Keratinocyte (primary cell): ENCODE data around the gene PRKD1.

ENCODE experiments used
- CTCF ChIP-seq, 3 experiments: IDR thresholded peaks in 1 of 3; conservative IDR thresholded peaks in 1 of 3; optimal IDR thresholded peaks in 1 of 3; 2 replicates in 2 of 3; 3 replicates in 1 of 3; pipeline versions ENCODE3 to v1.5.1; 2011; ENCODE audit warnings: low read length in 3 of 3, mild to moderate bottlenecking in 3 of 3, moderate library complexity in 2 of 3, control low read depth in 1 of 3, inconsistent platforms in 1 of 3; ENCODE audit not compliant: insufficient read depth in 2 of 3; ENCODE audit errors: extremely low read depth in 1 of 3
- EZH2 ChIP-seq: IDR thresholded peaks from one replicate; pipeline ENCODE4 v1.6.1; 2012; ENCODE audit warnings: inconsistent platforms, mild to moderate bottlenecking, low read length, moderate library complexity

- no peak for TF ChIP-seq CTCF (optimal IDR thresholded peaks at IDR 0.05 in 1 of 3, IDR thresholded peaks at IDR 0.05 in 1 of 3, conservative IDR thresholded peaks at IDR 0.05 in 1 of 3; ENCODE audit: extremely low read depth in 1 of 3, insufficient read depth in 2 of 3, low read length in 3 of 3)
- TF ChIP-seq EZH2 = no peak
These were observed 284.0 kb downstream of the PRKD1 start for GRCh38 chr14:29643433-29644211.
